NCI-H446 (cell line): Measurements from ENCODE around the gene RBMS2.

Source experiments
- DNase-seq, 2 experiments: peaks; one replicate each; lab custom pipeline; 2025; lab: John Stamatoyannopoulos, UW

Gene RBMS2

DNA sequence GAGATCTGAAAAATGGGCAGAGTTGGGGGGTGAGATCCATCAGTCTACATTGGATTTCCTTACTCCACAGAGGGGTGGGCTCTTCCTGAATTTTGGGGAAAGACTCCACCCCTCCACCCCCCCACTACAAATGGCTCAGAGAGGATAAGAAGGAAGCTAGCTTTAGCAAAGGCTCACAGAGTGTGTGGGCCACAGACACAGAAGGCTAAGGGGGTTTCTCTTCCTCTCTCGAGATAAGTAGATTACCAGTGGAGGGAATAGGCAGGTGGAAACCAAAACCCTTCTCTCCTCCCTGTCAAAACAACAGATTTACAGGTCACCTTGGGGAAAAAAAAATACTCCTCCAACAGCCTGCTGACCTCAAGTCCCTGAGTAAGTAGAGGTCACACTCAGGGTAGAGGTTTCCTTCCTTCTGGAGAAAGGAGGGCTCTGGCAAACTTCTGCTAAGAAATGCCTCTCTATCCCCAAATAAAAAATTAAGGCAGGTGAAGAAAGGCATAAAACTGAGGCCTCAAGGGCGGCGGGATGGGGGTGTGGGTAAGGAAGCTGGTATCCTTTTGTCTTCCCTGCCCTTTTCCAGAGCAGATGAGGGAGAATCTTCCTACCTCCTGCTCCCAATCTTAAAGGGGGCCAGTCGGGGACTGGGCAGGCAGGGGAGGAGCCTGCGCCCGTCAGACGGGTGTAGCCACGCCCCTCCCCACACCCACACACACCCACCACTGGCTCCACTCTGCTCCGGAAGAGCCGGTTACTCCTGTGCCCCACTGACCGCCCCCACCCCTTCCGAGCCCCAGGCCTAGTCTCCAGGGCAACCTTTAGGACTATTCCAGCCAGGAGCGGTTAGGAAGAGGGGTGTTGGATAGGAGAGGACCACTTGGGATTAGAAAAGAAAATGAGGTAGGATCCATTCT, 110.4 kb downstream of the RBMS2 start:
- peak in 1 of 2 experiments; percentile 20 for DNase-seq

- DNase-seq = no peak
Observed at GRCh38 chr12:56632701-56633467, 111.3 kb downstream of the RBMS2 start.

DNA sequence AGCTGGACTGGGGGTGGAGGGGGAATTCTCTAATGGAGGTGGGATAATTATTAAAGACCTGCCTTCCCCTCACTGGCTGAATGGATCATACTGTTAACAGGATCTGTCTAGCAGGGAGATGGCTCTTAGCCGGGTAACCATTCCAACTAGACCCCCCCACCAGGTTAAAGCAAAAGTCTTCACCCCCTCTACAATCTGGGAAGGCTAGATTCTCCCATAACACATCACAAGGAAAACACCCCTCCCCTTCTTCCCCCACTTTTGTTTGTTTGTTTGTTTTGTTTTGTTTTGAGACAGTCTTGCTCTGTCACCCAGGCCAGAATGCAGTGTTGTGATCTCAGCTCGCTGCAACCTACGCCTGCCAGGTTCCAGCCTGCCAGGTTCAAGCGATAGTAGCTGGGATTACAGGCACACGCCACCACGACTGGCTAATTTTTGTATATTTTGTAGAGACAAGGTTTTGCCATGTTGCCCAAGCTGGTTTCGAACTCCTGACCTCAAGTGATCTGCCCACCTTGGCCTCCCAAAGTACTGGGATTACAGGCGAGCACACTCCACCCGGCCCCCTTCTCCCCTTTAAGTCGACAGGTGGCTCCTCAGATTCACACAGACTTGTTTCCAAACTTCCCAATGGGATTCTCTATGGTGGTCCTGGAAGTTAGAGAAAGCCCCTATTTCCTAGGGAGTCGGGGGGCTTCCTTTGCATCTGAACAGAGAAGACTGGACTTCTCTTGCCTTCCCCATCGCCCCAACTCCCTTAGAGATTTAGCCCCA, 112.0 kb downstream of the RBMS2 start:
- DNase-seq = no peak

DNA sequence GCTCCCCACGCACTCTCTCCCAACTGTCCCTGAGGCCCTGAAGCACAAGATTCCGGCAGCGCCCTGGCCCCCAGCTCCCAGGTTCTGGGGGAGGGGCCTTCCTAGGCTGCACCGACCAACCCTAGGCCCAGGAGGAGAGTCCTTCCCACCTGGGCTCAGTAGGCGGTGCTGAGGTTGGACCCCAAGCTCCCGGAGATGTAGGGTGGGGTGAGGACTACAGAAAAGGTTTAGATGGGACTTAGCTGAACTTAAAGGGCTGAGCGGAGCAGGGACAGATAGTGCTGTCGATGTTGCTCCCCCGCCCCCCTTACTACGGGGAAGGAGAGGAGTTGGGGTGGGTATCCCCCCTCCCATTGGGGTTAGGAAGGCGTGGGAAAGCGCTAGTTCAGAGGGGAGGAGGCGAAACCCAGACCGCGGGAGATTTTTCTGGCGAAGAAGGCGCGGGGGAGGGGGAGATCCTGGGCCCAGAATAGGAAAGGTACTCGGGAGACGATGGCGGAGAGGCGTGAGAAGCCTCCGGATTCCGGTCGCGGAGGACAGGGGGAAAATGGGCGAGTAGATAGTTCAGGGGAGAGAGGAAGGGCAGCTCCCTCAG, 112.7 kb downstream of the RBMS2 start:
- peak in 1 of 2 experiments; percentile 21 for DNase-seq

- peak in 1 of 2 experiments; percentile 68 for DNase-seq
Observed at GRCh38 chr12:56634837-56635791, 113.5 kb downstream of the RBMS2 start.

GRCh38 chr12:56635806-56636674, 114.4 kb downstream of the RBMS2 start:
- DNase-seq = peak; percentile 55 to 76

GRCh38 chr12:56636675-56637540, 115.3 kb downstream of the RBMS2 start:
- peak; percentile 99 for DNase-seq

DNA sequence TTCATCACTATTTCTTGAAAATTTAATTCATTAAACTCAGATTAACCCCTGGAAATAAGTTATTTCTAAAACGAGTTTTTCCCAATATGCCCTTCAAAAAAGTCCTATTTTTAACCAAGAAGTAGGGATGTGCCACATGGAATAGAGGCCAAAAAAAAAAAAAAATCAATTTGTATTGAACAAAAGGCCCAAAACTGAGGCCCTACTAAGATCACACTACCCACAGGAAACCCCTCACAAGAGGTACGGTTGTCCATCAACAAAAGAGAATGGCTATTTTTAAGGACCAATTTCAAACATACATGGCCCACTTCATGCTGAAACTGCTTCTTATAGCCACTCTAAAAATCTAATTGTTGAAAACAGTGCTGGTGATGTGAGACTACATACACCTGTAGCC, 116.0 kb downstream of the RBMS2 start:
- DNase-seq = no peak

DNA sequence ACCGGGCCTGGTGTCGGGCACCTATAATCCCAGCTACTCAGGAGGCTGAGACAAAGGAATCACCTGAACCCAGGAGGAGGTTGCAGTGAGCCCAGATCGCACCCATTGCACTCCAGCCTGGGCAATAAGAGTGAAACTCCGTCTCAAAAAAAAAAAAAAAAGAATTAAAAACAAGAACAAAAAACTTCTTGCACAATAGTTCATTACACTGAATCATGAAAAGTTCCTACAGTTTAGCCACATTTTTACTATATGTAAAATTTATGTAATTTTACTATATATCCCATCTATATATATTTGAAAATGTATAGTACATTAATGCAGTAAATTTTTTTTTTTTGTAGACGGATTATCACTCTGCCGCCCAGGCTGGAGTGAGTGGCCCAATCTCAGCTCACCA, 119.6 kb downstream of the RBMS2 start:
- no peak for DNase-seq

GRCh38 chr12:56644654-56645053, 123.0 kb downstream of the RBMS2 start:
- no peak for DNase-seq

- DNase-seq = no peak
Observed at GRCh38 chr12:56645201-56645716, 123.6 kb downstream of the RBMS2 start.
